SIG-M5 treated with dmso at 0.1 percent for 504 hours (cell line): ENCODE data around the gene MS4A6A.
"Not testable (repeated sequence)": the region's sequence is repeated elsewhere in the genome, so short reads cannot be mapped to it uniquely, and the experiment has no call there.

ENCODE experiments used
- DNase-seq: peaks from one replicate; lab custom pipeline; 2025; ENCODE audit not compliant: unreplicated experiment; lab: John Stamatoyannopoulos, UW

Gene MS4A6A

GRCh38 chr11:60130496-60130895 is 52.4 kb downstream of the MS4A6A start:
- DNase-seq = peak; percentile 55

- no peak for DNase-seq
Observed at GRCh38 chr11:60129853-60130252, 53.0 kb downstream of the MS4A6A start.

DNA sequence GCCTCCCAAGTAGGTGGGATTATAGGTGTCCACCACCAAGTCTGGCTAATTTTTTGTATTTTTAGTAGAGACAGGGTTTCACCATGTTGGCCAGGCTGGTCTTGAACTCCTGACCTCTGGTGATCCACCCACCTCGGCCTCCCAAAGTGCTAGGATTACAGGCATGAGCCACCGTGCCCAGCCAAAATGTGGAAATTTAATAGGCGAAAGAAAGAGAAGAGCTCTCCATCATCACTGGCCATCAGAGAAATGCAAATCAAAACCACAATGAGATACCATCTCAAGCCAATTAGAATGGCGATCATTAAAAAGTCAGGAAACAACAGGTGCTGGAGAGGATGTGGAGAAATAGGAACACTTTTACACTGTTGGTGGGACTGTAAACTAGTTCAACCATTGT is 54.0 kb downstream of the MS4A6A start:
- not testable (repeated sequence) for DNase-seq

DNA sequence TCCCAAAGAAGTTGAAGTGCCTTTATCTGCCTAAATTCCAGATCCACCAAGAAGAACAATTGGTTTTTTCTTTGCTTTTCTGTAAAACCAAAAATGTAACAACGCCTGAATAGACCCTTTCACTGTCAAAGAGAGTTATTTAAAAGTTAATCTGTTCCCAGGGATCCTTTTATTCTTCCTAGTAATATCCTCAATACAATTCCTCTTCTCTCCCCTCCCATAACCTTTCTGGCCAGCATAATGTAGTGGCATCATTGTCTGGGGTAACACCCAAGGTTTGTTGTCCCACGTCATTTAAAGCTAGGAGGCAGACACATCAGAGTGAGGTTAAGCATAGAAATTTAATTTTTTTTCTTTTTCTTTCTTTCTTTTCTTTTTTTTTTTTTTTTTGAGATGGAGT is 54.5 kb downstream of the MS4A6A start:
- no peak for DNase-seq

DNA sequence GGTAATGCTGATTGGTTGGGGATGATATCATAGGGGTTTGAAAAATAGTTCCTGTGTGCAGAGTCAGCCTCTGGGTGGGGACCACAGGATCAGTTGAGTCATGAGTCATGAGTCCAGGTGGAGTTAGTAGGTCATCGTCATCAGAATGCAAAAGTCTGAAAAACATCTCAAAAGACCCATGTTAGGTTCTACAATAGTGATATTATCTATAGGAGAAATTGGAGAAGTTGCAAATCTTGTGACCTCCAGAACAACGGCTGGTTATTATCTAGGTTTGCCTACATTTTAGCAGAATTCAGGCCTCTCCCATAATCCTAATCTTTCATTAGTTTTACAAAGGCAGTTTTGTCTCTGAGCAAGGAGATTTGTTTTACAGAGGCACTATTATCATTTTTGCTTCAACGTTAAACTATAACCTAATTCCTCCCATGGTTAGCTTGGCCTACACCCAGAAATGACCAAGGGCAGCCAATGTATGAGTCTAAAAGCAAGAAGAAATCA is 55.5 kb downstream of the MS4A6A start:
- DNase-seq = no peak

GRCh38 chr11:60125956-60126585 is 56.8 kb downstream of the MS4A6A start:
- no peak for DNase-seq

DNA sequence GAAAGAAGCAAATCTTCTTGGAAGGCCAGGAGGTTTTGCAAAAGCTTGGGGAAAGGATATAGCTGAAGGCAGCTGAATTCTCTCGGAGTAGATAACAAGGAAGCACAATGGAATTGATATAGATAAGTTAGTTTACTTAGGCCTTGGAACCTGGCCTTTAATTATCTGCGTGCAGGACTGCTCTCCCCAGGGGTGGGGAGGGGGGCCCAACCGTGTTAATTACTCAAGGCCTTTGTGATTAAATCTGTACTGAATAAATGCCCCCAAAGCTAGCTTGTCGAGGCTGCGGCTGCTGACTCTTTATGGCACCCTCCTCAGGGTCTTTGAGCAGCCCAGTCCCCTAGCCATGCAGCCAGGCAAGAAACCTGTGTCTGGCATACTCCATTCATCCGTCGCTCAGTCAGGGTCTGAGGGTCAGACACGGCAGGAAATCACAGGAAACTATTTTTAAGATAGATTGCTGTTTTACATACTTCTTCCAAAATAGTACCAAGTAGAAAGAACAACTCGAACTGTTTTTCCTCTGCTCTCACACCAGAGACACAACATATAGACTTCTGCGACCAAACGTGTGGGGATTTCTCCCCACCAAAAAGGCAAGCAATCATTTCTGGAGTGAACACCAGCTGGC is 58.0 kb downstream of the MS4A6A start:
- DNase-seq = no peak
